Astrocyte of the spinal cord (primary cell): ENCODE data around the gene ADGRE2.
"Not testable (repeated sequence)": the region's sequence is repeated elsewhere in the genome, so short reads cannot be mapped to it uniquely, and the experiment has no call there.

Experiments used
- DNase-seq: peaks from one replicate; pipeline ENCODE4 v3.0.0; 2011; ENCODE audit warnings: low read depth, low spot score
- H3K4me3 ChIP-seq: 2 replicates; pipeline ENCODE4 v1.5.1; 2011; ENCODE audit warnings: low read depth, mild to moderate bottlenecking, low read length, moderate library complexity
- in situ Hi-C: cut with HindIII; loops from 2 replicates; pipeline ENCODE4 v1.10.0; 2017; ENCODE audit warnings: low sequenced_read_pairs
- TF ChIP-seq, protein P1 (sequence below): IDR thresholded peaks from 2 replicates; pipeline ENCODE4 v1.5.1; 2012; ENCODE audit warnings: low read depth, mild to moderate bottlenecking, low read length, inconsistent platforms

The ADGRE2 gene

DNA sequence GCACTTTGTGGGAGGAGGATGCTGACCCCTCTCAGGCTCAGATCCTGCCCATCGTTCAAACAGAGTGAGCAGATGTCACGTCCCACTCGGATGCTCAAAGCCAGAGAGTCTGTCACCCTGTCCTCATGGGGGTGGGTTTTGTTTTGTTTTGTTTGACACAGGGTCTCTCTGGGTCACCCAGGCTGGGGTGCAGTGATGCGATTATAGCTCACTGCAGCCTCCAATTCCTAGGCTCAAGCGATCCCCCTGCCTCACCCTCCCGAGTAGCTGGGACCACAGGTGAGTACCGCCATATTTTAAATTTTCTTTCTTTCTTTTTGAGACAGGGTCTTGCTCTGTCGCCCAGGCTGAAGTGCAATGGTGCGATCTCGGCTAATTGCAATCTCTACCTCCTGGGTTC lies 4.0 kb downstream of the ADGRE2 start:
- in situ Hi-C loops, result no loop called here

DNA sequence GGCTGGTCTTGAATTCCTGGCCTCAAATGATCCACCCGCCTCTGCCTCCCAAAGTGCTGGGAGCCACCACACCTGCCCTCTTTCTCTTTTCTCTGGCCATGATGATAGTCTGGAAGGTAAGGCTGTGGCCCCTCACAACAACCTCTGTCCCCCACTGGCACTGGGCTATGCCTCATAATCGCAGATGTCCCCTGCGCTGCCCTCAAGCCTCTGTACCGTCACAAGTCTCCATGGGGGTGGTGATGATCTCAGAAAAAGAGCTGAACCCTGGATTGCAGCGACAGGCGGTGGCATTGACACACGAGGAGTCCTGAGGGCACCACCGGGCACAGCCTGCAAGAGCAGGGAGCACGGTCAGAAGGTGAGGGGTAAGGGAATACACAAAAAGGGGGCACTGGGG lies 4.6 kb downstream of the ADGRE2 start:
- in situ Hi-C loops, H3K4me3 ChIP-seq, DNase-seq: not testable (repeated sequence)

More for the DNA sequence above, 4.0 kb downstream of the ADGRE2 start:
- no peak for DNase-seq
- H3K4me3 ChIP-seq, result no peak overlapping the region
- TF ChIP-seq, protein P1, sequence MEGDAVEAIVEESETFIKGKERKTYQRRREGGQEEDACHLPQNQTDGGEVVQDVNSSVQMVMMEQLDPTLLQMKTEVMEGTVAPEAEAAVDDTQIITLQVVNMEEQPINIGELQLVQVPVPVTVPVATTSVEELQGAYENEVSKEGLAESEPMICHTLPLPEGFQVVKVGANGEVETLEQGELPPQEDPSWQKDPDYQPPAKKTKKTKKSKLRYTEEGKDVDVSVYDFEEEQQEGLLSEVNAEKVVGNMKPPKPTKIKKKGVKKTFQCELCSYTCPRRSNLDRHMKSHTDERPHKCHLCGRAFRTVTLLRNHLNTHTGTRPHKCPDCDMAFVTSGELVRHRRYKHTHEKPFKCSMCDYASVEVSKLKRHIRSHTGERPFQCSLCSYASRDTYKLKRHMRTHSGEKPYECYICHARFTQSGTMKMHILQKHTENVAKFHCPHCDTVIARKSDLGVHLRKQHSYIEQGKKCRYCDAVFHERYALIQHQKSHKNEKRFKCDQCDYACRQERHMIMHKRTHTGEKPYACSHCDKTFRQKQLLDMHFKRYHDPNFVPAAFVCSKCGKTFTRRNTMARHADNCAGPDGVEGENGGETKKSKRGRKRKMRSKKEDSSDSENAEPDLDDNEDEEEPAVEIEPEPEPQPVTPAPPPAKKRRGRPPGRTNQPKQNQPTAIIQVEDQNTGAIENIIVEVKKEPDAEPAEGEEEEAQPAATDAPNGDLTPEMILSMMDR, result no peak

DNA sequence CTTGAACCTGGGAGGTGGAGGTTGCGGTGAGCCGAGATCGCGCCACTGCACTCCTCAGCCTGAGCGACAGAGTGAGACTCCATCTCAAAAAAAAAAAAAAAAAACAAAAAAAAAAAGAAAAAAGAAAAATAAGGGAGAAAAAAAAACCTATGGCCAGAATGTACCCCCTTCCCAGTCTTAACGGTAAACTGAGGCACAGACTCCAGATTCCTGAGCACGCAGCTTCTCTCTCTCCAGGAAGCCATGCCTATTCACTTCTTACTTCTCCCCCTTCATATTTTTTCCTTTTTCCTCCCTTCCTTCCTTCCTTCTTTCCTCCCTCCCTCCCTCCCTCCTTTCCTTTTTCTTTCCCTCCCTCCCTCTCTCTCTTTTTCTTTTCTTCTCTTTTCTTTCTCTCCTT lies 5.4 kb downstream of the ADGRE2 start:
- no peak overlapping the region for H3K4me3 ChIP-seq
- in situ Hi-C loops, result no loop called here
- TF ChIP-seq, protein P1, result no peak
- DNase-seq, result no peak

DNA sequence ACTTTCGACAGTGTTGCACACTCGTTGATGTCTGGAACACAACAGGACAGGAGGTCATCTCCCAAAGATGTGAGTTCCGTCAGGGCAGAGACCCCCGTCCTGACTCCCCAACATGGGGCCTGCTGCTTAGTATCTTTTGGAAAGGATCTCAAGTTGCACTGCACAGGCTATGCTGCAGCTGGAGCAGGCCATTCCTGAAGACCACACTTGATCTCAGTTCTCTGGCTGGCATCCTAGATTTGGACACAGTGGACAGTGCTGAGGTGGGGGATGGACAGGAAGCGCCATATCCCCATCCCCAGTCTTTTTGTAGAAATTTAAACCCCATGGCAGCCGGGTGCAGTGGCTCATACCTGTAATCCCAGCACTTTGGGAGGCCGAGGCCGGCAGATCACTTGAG lies 5.9 kb downstream of the ADGRE2 start:
- DNase-seq, result no peak
- no peak overlapping the region for H3K4me3 ChIP-seq
- TF ChIP-seq, protein P1, result no peak
- in situ Hi-C loops, result no loop called here

DNA sequence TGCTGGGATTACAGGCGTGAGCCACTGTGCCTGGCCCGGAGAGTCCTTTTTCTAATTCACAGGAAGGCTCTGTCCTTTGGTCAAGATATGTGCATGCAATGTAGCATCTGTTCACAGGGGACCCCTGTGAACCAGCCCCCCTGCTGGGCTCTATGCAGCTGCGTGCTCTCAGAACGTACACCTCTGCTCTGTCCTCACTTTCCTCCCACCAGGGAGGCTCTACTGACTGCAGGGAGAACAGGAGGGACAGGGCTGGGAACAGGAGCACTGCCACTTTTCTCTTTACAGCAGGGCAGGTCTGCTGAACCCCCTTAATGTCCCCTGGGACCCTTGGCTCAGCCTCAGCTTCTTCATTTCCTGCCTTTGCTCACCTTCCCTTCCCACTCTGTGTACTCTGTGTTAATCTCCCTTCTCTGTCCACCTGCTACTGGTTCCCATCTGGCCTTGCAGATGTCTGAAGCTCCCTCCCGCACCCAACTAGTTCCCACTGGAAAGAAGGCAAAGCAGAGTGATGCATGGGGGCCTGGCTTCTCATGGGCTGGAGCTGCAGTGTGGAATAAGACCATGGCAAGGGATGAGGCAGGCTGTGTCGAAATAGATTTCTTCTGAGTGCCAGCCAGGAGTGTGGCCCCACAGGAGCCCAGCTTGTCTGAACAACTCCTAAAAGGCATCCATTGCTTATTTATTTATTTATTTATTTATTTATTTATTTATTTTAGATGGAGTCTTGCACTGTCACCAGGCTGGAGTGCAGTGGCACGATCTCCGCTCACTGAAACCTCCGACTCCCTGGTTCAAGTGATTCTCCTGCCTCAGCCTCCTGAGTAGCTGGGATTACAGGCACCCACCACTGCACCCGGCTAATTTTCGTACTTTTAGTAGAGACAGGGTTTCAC lies 7.2 kb downstream of the ADGRE2 start:
- in situ Hi-C loops, result no loop called here
- TF ChIP-seq, protein P1, result no peak
- no peak overlapping the region for H3K4me3 ChIP-seq
- DNase-seq, result no peak

DNA sequence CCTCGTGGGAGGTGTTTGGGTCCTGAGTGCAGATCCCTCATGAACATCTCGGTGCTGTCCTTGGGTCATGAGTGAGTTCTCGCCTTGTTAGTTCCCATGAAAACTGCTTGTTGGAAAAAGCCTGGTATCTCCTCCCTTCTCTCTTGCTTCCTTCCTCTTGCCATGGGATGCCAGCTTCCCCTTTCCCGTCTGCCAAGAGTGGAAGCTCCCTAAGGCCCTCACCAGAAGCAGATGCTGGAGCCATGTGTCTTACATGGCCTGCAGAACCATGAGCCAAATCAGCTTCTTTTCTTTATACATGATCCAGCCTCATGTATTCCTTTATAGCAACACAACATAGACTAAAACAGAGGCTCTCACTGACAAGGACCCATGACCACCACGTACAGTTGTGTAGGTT lies 8.2 kb downstream of the ADGRE2 start:
- in situ Hi-C loops, result no loop called here
- no peak overlapping the region for H3K4me3 ChIP-seq
- no peak for DNase-seq
- TF ChIP-seq, protein P1, result no peak

DNA sequence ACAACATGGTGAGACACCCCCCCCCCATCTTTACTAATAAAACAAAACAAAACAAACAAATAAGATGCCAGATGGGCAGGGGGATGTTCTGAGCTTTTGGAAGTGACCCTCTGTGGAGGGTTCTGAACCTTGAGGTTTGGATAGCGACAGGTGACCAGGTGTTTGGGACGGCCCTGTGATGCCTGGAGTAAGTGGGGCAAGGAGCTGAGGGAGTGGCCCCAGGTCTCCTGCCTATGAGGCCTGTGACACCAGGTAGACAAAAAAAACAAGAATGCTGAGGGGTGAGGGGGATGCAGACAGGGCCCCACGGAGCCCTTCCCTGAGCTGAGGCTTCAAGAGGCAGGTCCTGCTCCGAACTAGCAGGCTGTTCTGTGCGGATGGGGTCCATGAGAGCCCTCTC lies 9.2 kb downstream of the ADGRE2 start:
- in situ Hi-C loops, result no loop called here
- TF ChIP-seq, protein P1, result no peak
- no peak overlapping the region for H3K4me3 ChIP-seq

More for the DNA sequence above, 9.2 kb downstream of the ADGRE2 start:
- DNase-seq, result no peak
